G401.6 (cell line): Measurements from ENCODE around the gene E2F4.

Experiments
- FAIRE-seq: peaks from 2 replicates; lab custom pipeline; 2012; peaks lifted over from hg19 to GRCh38; lab: Jason Lieb, UNC

E2F4 gene

DNA sequence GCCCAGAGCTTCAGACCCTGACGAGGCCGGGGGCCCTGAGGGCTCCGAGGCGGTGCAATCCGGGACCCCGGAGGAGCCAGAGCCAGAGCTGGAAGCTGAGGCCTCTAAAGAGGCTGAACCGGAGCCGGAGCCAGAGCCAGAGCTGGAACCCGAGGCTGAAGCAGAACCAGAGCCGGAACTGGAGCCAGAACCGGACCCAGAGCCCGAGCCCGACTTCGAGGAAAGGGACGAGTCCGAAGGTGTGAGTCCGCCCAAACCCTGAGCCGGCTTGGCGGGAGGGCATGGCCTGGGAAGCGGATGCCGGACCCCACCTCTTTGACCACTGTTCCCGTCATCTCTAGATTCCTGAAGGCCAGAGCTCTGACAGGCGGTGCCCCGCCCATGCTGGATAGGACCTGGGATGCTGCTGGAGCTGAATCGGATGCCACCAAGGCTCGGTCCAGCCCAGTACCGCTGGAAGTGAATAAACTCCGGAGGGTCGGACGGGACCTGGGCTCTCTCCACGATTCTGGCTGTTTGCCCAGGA is 17.2 kb upstream of the E2F4 start:
- FAIRE-seq = no peak

DNA sequence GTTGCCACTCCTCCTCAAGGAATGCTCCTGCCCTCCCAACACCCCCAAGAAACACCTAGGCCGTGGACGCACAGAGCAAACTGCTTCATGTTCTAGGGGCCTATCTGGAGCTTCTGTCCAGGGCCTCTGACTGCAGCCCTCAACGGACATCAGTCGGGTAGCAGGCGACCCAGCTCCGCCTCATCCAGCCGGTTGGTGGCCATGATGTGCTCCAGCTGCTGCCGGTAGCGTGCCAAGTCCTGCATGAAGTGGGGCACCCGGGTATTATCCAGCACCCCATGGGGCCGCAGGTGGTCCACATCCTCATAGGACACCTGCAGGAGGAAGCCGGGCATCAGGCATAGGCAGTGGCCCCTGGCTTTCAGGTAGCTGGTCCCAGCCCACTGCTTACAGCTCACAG is 15.3 kb upstream of the E2F4 start:
- no peak for FAIRE-seq

DNA sequence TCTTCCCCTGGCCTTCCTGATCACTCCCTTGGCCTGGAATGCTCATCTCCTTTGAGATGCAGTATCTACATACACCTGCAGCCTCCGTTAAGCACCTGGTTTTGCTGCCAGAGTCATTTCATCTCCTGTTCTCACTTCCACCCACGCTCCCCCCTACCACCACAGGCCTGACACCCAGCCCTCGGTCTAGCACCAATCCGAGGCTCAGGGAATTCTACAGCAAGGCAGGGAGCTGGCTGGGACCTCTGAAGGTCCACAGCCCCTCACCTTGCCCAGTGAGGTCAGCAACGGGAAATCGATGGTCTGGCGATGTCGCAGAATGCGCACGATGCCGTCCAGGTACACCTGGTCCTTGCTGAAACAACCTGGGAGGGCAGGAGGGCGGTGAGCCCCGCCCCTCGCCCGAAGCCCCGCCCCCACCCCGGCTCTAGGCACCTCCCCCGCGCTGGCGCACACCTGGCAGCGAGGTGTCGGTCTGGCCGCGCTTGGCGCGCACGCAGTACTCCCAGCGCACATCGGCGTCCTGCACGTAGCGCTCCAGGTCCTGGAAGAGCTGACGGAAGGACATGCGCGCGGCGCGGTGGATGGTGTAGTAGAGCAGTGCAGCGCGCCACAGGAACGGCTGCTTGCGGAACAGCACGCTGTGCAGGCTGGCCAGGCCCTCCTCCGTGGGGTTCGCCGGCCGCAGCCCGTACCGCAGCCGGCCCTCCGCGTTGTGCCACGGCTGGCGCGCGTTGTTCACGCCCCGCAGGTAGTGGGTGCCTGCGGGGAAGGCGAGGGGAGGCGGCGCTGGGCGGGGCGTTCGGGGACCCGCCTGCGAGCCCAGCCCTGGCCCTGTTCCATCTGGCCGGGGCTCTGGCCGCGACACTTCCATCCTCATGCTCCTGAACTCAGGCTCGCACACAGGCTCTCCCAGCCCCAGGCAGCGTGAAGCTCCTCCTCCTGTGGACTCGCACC is 13.9 kb upstream of the E2F4 start:
- FAIRE-seq = no peak

DNA sequence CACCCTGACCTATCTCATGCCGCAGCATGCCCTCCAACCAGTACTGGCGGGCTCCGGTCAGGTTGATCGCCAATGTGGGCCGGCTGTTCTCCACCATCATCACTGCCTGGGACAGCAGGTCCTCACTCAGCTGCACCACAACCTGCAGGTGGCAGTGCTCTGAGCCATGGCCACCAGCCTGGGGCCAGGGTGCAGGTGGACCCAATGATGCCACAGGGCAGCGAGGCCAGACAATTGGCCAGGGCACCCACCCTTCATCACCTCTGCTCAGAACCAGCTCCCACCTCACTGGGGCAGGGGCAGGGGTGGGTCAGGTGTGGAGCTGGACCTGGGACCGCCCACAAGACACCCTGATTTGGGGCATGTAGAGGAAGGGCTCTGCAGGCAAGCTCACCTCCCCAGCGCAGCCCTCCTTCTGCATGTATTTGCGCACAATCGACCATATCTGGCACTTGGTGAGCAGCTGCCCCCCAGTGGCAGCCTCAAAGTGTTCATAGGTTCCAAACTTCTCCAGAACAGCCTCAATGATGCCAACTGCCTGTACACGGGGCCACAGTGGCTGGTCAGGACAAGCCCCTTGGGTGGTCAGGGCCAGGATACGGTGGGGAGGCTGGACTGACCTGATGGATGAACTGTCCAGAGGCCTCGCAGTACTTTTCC is 12.4 kb upstream of the E2F4 start:
- no peak for FAIRE-seq

DNA sequence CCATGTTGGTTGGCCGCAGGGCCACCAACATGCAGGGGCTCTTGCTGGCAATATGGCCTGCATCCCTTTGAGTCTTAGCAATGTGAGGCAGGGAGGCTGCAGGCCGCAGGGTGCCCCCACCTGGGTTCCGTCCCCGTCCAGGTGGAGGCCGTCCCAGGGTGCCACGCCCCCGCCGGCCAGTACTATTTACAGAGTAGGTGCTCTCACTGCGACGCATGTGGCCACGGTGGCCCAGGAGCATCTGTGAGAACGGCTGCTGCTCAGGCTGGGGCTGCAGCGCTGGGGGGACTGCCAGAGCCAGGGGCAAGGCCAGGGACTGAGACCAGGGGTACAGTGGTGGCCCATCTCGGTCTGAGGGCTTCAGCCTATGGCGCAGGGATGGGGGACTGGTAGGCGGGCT is 11.8 kb upstream of the E2F4 start:
- FAIRE-seq = no peak

DNA sequence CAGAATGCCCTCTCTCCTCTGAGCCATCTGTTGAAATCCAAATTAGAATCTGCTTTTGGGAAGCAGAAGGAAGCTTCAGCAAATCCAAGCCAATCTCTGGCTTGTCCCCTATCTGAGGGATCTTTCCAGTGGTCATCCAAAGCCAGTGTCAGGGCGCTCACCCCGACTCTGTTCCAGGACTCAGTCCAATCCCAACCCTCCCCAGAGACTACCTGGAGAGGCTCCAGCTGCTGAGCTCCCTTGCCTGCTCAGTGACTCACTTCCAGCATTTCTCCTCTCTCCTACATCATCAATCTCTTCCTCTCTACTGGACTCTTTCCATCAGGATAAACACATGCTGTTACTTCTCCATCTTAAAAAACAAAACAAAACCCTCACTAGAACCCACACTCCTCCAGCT is 10.6 kb upstream of the E2F4 start:
- no peak for FAIRE-seq

DNA sequence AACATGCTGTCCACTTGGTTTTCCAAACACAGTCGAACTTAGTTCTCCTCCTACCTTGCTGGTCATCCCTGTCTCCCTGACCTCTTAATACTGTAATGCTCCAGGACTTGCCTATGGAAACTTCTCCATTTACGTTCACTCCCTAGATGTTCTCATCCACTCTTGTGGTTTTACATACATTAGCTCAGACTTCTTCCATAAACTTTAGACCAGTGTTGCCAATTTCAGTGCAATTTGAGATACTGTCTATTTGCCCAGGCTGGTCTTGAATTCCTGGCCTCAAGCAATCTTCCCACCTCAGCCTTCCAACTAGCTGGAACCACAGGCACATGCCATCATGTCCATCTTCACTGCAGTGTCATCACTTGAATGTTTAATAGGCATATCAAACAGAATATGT is 9.7 kb upstream of the E2F4 start:
- FAIRE-seq = no peak

DNA sequence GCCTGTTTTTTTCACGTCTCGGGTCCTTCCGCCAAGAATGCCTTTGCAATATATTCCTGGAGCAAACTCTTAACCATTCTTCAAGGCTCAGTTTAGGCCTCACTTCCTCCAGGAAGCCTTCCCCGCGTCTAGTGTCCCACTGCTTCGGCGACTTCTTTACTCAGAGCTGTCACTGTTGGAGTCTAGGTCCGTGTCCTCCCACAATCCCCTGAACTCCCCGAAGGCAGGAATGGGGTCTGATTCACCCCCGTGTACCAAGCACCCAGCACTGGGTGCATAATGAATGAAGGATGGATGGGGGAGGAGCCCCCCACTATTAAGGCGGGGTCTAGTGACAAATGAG is 8.7 kb upstream of the E2F4 start:
- FAIRE-seq = no peak

DNA sequence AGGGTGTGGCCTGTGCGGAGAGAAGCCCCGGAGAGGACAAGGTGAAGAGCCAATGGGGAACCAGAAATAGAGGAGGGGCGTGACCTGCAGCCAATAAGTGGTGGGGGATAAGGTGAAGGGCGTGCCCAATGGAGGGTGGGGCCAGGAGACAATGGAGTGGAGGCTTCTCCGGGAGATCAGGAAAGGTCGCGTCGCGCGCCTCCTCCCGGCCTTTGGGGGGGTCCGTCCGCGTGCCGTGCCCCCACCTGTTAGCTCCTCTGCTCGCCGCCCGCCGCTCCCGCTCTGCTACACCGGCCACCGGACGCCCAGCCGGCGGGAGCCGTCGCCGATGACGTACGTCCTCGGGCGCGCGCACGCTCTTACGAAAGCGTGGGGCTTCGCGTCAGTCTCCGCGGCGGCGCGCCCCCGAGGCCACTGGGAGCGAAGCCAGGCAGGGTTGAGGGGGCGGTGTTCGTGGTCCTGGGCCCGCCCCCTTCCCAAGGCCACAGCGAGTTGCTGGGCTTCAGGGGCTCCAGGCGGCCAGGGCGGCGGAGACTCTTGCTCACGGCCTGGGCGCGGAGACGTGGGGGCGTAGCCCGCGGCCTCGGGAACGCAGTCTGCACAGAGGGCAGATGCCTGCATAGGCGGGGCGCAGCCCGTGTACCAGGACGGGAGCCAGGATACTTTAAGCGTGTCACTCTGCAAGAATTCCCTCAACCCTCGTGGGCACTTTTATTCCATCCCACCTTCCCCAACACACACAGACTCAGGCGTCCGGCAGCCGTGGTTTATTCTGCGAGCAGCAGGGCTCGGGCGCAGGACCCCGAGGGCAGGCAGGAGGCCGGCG is 8.1 kb upstream of the E2F4 start, which contains the start of gene MATCAP1:
TSS of gene MATCAP1 (minus strand) at position 337 of the 826 bp plus-strand sequence. CDS start 3,353 bp downstream, outside the sequence.
- FAIRE-seq = peak; percentile 97

DNA sequence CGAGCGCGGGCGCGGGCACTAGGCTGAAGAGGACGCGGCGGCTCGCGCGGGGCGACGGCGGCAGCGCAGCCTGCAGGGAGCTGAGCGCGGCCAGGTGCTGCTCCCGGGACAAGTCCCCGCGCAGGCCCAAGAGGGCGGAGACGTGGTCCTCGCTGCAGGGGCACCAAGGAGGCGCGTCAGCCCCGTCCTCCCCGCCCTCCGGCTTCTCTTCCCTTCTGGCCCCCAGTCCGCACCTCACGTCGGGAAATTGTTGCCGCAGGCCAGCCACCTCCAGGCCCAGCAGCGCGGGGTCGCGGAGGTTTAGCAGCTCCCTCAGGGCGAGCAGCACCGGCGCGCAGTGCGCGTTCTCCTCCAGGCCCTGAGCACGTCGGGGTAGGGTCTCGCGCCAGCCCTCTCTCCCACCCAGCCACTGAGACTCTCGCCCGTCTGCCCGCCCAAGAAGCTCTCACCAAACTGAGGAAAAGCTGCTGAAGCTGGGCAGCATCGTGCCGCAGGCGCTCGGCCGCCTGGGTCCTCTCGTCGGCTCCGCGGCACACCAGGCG is 7.4 kb upstream of the E2F4 start:
- FAIRE-seq = no peak

DNA sequence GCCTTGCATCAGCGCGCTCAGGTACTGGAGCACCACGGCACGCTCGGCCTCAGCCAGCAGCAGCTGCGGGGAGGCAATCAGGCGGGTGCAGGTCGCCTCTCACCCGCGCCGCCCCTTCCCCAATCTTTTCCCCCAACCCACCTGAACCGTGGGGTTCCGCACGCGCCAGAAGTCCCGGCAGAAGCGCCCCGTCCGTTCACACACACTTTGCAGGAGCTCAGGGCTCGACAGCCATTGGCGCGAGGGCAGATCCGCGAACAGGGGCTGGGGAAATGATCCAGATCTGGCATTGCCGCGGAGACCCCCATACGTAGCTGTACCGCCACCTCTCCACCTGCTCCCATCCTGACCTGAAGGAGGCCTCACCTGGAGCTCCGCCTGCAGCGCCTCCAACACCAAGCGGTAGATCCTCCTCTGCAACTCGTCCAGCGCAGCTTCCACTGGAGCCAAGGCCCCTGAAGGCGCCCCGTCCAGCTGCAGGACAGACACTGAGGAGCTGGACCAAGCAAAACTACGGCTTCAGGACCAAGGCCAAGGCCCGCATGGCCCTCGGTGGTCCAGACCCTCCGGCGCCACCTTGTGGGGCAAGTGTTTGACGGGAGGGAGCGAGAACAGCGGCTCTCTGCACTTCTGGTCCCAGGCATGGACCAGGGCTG is 6.8 kb upstream of the E2F4 start:
- FAIRE-seq = peak; percentile 84

DNA sequence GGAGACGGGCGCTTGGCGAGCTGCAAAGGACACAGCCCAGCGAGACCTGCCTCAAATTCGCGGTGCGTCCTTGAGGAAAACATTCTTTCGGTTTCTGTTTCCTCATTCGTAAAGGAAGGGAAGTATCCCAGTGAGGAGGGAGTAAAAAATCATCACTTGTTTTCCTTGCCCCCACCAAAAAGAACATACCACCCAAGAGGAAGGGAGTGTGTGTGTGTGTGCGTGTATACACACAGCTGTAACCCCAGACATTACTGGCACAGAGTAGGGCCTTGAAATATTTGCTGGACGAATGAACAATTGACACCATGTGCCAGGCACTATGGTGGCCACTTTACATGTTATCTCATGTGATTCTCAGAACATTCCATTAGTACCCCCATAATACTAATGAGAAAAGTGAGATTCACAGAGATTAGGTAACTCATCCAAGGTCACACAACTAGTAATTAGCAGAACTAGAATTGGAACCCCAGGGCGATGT is 6.3 kb upstream of the E2F4 start:
- no peak for FAIRE-seq

DNA sequence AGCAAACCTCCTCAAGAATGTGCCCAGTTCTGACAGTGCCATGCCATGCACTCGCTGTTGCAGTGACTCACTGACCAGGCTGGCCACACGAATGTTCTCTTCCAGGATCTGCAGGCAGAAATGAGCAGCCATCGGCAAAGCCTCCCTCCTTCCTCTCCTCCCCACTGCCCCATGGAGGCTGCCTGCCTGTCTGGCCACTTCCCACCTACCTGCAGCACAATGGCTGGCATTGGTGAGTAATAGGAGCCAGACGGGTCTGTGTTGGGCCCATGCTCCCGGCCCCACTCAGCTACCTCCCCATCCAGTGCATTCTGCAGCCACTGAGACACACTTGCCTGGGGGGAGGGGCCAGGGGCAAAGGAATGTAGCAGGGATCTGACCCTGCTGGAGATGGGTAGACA is 5.4 kb upstream of the E2F4 start:
- FAIRE-seq = no peak

DNA sequence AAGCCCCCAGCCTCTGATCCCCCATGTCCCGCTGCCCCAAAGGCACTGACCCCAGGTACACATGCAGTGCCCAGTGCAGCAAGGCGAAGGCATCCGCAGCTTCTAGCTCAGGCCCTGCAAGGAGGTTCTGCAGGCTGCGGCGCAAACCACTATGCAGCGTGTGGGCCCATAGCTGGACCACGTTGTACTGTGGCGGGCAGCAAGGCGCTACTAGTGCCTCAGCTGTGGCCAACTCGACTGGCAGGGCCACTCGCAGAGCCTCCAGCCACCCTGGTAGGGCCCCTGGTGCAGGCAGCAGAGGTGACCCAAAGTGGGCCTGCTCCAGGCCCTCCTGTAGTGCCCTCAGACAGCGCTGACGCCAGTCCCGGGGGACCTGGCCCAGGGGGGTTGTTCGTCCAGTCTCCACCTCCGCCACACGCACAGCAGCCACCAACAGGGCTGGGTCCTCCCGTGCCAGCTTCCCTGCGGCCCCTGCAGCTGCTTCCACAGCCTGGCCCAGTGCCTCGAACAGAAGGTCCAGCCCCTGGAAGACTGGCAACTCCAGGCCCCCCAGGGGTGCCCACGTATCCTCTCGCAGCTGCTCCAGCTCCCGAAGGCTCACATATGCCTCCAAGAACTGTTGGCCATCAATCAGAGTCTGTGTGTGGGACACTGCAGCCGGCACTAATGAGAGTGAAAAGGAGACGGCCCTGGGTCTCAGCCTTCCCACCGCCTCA is 4.6 kb upstream of the E2F4 start:
- no peak for FAIRE-seq

DNA sequence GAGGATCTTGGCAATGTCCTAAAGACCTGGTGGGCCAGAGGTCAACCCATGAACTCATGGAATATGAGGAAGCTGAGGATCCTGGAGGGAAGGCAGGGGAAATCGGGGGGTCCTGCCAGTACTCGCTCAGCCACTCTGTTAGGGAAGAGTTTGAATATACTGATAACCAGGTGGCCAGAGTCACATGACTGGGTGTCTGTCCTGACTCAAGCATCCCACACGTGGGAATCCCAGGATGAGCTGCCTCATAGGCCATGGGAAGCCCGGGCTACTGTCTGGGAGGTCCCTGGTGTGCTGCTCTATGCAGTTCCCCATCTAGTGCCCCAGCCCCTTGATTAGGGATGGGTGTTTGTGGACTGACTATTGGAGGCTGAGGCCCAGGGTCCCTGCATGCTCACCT is 3.6 kb upstream of the E2F4 start:
- FAIRE-seq = no peak

DNA sequence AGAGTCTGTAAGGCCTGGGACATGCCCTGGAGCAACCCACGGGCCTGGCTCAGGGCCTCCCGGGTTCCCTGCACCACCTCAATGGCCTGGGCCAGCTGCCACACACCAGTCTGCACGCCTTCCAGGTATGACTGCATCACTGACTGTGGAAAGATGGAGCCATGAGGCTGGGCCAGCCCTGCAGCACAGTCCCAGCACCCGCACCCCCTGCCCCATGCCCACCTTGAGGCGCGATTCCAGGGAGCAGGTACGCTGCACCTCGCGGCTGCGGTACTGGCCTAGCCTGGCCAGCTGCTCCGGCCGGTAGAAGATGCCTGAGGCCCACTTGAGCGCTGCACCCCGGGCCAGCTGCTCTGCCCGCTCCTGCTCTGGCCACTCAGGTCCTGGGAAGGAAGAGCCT is 3.2 kb upstream of the E2F4 start:
- no peak for FAIRE-seq

DNA sequence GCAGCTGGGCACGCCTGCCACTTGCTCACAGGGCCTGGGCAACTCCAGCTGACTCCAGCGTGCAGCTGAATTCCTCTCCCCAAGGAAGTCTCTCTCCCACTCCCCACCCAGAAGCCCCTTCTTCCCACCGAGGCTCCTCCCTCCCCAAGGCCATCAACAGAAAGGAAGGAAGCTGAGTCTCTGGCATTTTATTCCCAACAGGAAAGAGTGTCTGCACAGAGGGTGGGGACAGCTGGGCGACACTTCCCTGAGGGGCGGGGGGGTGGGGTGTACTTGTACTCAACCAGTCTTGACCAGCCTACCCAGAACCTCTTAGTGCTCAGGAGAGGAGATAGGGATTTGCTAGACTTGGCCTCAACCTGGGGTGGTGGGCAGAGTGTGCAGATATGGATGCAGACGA is 1.9 kb upstream of the E2F4 start, which contains the start of gene EXOC3L1:
TSS of gene EXOC3L1 (minus strand) at position 96 of the 400 bp plus-strand sequence. CDS start 460 bp downstream, outside the sequence.
- FAIRE-seq = no peak

DNA sequence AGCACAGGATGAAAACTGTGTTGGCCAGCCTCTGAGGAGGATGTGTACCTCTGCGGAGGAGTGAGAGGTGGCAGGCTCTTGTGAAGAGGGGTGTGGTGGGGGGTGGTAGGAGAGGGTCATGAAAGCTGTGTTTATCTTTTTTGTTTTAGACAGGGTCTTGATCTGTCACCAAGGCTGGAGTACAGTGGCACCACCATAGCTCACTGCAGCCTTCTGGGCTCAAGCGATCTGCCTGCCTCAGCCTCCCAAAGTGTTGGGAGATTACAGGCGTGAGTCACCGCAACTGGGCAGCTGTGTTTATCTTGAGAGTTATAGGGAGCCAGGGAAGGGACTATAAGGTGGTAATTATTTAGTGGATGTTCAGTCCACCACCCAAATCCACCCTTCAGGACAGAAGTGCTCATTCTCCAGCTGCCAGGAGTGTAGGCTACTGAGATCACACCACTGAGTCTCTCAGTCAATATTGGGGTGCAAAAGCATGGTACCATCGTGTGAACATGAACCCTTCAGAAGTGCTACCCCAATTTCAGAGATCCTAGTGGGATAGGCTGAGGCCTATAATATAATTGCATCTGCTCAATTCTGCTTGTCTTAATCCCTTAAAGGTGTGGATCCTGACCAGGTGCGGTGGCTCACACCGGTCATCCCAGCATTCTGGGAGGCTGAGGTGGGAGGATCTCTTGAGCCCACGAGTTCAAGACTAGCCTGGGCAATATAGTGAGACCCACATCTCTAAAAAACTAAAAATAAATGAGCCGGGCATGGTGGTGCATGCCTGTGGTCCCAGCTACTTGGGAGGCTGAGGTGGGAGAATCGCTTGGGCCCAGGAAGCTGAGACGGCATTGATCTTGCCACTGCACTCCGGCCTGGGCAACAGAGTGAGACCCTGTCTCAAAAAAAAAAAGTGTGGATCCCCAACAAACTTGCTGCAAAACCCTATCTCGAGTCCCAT is 1.2 kb upstream of the E2F4 start:
- FAIRE-seq = no peak

DNA sequence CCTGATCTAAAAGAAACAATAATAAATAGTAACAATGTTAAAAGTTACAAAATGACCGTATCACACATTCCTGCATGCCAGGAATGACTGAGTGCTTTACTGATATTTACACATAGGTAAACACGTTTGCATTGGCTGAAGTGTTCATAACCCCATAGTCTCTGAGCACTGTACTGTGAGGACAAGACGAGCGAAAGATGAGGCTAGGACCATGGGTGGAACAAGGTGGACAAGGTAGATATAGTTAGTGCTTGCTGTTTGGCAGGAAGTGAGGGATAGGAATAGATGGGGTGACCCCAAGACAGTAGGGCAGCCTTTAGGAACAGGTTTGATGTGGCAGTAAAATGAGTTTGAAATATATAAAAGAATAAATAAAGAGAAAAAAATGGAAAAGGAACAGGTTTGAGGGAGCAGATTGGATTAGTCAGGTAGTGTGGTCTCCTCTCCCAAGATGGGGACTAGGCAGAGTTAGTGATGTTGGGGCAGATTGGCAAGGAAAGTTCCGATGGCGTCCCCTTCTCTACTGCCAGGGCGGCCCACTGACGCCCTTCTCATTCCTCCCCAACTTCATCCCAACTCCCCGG is 452 bp upstream of the E2F4 start:
- no peak for FAIRE-seq
